CD4-positive, alpha-beta T cell treated with Interferon gamma for 1 hour (primary cell): ENCODE data around the gene TAF11L5.
"Not testable (repeated sequence)": the region's sequence is repeated elsewhere in the genome, so short reads cannot be mapped to it uniquely, and the experiment has no call there.

Source experiments
- DNase-seq: peaks from one replicate; pipeline ENCODE4 v3.0.0-alpha.2; 2020

Gene TAF11L5

GRCh38 chr5:17524935-17525334 is at the start of gene TAF11L5:
TSS of gene TAF11L5 (plus strand) at chr5:17525235.
- not testable (repeated sequence) for DNase-seq

- DNase-seq: no peak
These were observed 48.0 kb upstream of the TAF11L5 start for GRCh38 chr5:17477043-17477442.

GRCh38 chr5:17477573-17478265 is 47.3 kb upstream of the TAF11L5 start:
- DNase-seq: no peak

- no peak for DNase-seq
These were observed 43.7 kb upstream of the TAF11L5 start for GRCh38 chr5:17481378-17481777.

GRCh38 chr5:17482790-17483189 is 42.2 kb upstream of the TAF11L5 start:
- DNase-seq: no peak

GRCh38 chr5:17486464-17487173 is 38.4 kb upstream of the TAF11L5 start:
- not testable (repeated sequence) for DNase-seq

- DNase-seq: no peak
These were observed 37.9 kb upstream of the TAF11L5 start for GRCh38 chr5:17487174-17487512.

GRCh38 chr5:17491257-17491656 is 33.8 kb upstream of the TAF11L5 start:
- not testable (repeated sequence) for DNase-seq

GRCh38 chr5:17492770-17493169 is 32.3 kb upstream of the TAF11L5 start:
- DNase-seq: no peak

- no peak for DNase-seq
These were observed 27.6 kb upstream of the TAF11L5 start for GRCh38 chr5:17497446-17497845.

GRCh38 chr5:17497931-17498330 is 27.1 kb upstream of the TAF11L5 start, which contains the start of gene TAF11L2:
TSS of gene TAF11L2 (plus strand) at chr5:17498231.
- not testable (repeated sequence) for DNase-seq

- DNase-seq: no peak
These were observed 13.2 kb upstream of the TAF11L5 start for GRCh38 chr5:17511775-17512325.

GRCh38 chr5:17517526-17517925 is 7.5 kb upstream of the TAF11L5 start:
- not testable (repeated sequence) for DNase-seq

- DNase-seq: not testable (repeated sequence)
These were observed 7.0 kb upstream of the TAF11L5 start, which contains the start of gene TAF11L3 for GRCh38 chr5:17518067-17518466. TSS of gene TAF11L3 (plus strand) at chr5:17518367.

- not testable (repeated sequence) for DNase-seq
These were observed 5.5 kb upstream of the TAF11L5 start for GRCh38 chr5:17519508-17519907.

GRCh38 chr5:17521501-17521900 is 3.5 kb upstream of the TAF11L5 start, which contains the start of gene TAF11L4:
TSS of gene TAF11L4 (plus strand) at chr5:17521801.
- DNase-seq: not testable (repeated sequence)

GRCh38 chr5:17526504-17526903 is 1.5 kb downstream of the TAF11L5 start:
- DNase-seq: peak; percentile 20

GRCh38 chr5:17528369-17528768 is 3.3 kb downstream of the TAF11L5 start, which contains the start of gene TAF11L6:
TSS of gene TAF11L6 (plus strand) at chr5:17528669.
- DNase-seq: not testable (repeated sequence)
